Thoracic aorta (tissue), 2 donors: ENCODE measurements around the gene CERS1. TPM values are rescaled to one million over a fixed set of nuclear protein-coding genes. Genes with fewer than 3 reads are reported as not detected.

ENCODE experiments used
- ATAC-seq: fragments of 150-250 bp; one replicate; pipeline ENCODE4 v1.8.0; 2017; ENCODE audit warnings: low read depth; ENCODE audit not compliant: insufficient number of reproducible peaks, low FRiP score
- DNase-seq: peaks from one replicate; pipeline ENCODE4 v3.0.0-alpha.2; 2020; ENCODE audit warnings: low spot score
- H3K27ac ChIP-seq, 2 donors: fragments of 200-600 bp; sonication (generic); 1 replicate in 1 of 2; 2 replicates in 1 of 2; pipeline ENCODE4 v1.5.1; 2016; ENCODE audit warnings: mild to moderate bottlenecking in 2 of 2, moderate library complexity in 2 of 2
- H3K27me3 ChIP-seq: fragments of 200-600 bp; sonication (generic); replicated peaks from 2 replicates; pipeline ENCODE4 v1.6.0; 2016; ENCODE audit warnings: mild to moderate bottlenecking; ENCODE audit not compliant: insufficient read depth
- H3K36me3 ChIP-seq: fragments of 200-600 bp; sonication (generic); one replicate; pipeline ENCODE4 v1.5.1; 2016
- H3K4me1 ChIP-seq, 2 donors: fragments of 200-600 bp; sonication (generic); 1 replicate in 1 of 2; 2 replicates in 1 of 2; pipeline versions ENCODE4 v1.5.1 to v1.6.0; 2016; ENCODE audit warnings: low read depth in 2 of 2, mild to moderate bottlenecking in 1 of 2; ENCODE audit not compliant: control insufficient read depth in 1 of 2
- H3K4me3 ChIP-seq: fragments of 200-600 bp; sonication (generic); 2 replicates; pipeline ENCODE4 v1.5.1; 2016; ENCODE audit warnings: mild to moderate bottlenecking
- H3K9me3 ChIP-seq: fragments of 200-600 bp; sonication (generic); 2 replicates; pipeline ENCODE4 v1.5.1; 2016
- total RNA-seq, 2 donors: library from RNA; depleted of rRNA; stranded (reverse); fragments of >200 nt; gene quantifications; one replicate each; pipeline versions ENCODE4 v1.1.0 to v1.2.3, GENCODE V29; 2016
- TF ChIP-seq, protein P1 (sequence below): fragments of 200-600 bp; sonication (generic); IDR thresholded peaks from one replicate; pipeline ENCODE4 v1.5.1; 2019; ENCODE audit warnings: antibody characterized with exemption

The CERS1 gene
- total RNA-seq, 2 donors from 2014 or later, result 1.1 to 1.7 TPM

DNA sequence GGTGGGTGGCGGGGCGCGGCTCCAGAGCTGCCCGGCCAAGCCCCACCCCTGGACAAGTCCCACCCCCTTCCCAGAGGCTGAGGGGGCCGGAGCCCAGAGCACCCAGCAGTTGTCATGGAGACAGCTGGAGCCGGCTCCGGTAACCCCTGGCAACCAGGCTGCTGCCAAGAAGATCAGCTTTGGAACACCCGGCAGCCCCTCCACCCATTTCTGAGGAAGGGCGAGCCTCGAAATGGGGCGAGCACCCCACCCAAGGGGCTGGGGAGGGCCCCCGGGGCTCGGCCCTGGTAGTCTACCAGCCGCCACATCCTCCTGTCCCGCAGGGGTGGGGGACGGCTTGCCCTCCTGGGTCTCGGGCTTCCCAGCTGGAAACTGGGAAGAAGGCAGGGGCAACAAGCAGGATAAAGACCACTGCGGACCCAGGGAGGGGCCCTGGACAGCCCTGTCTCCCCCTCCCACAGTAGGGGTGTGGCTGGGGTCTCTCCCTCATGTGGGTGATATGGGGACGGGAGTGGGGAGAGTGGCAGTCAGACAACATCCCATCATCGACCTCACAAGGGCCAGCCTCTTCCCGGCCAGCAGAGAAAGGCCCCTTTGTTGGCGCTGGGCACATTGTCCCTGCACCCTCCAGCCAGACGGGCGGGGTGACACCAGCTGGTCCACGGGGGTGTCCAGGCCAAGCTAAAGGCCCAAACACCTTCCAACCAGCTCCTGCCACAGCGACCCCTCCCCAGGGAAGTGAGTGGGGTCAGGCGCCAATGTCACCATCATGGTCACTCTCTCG lies 1.5 kb downstream of the CERS1 start:
- Histone ChIP-seq H3K27ac (no peak overlapping the region), H3K4me1 (peaks cover 3 to 21% of the 10 kb centered on the region in 2 donors), H3K9me3 (no peaks in the 10 kb centered on the region), H3K36me3 (peaks cover 6% of the 10 kb centered on the region), H3K4me3 (no peak overlapping the region), H3K27me3 (no peaks in the 10 kb centered on the region)
- TF ChIP-seq, protein P1, sequence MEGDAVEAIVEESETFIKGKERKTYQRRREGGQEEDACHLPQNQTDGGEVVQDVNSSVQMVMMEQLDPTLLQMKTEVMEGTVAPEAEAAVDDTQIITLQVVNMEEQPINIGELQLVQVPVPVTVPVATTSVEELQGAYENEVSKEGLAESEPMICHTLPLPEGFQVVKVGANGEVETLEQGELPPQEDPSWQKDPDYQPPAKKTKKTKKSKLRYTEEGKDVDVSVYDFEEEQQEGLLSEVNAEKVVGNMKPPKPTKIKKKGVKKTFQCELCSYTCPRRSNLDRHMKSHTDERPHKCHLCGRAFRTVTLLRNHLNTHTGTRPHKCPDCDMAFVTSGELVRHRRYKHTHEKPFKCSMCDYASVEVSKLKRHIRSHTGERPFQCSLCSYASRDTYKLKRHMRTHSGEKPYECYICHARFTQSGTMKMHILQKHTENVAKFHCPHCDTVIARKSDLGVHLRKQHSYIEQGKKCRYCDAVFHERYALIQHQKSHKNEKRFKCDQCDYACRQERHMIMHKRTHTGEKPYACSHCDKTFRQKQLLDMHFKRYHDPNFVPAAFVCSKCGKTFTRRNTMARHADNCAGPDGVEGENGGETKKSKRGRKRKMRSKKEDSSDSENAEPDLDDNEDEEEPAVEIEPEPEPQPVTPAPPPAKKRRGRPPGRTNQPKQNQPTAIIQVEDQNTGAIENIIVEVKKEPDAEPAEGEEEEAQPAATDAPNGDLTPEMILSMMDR, result no peak
- DNase-seq (no peak), ATAC-seq (no peak)

DNA sequence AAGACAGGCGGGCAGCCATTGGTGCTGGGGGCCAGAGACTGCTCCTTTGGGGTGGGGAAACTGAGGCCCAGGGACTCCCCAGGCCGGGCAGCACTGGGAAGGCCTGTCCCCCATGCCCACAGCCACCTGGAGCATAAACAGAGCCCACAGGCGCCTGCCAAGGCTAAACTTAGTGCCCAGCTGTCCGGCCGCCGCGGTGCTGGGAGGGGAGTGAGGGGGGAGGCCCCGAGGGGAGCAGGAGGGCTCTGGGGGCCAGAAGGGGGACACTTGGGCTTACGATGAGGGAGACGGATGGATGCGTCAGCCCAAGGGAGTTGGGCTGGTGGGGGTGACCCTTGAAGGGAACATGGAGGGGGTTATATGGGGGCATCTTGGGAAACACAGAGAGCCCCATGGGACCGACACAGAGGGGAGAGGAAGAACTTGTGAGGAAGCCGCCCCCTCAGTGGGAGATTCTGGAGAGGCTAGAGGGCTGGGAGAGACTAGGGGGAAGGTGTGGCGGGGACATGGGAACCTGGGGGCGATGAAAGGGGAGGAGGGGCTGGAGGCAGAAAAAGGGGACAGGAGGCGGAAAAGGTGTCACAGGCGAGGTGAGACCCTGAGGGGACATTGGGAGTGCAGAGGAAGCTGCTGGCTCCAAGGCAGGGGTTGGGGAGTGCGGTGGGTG lies 2.2 kb downstream of the CERS1 start:
- Histone ChIP-seq H3K9me3 (no peaks in the 10 kb centered on the region), H3K36me3 (no peaks in the 10 kb centered on the region), H3K27me3 (no peaks in the 10 kb centered on the region), H3K4me3 (no peak overlapping the region), H3K27ac (no peak overlapping the region), H3K4me1 (peaks cover 3 to 21% of the 10 kb centered on the region in 2 donors)
- ATAC-seq (no peak), DNase-seq (no peak)
- TF ChIP-seq, protein P1, result no peak

DNA sequence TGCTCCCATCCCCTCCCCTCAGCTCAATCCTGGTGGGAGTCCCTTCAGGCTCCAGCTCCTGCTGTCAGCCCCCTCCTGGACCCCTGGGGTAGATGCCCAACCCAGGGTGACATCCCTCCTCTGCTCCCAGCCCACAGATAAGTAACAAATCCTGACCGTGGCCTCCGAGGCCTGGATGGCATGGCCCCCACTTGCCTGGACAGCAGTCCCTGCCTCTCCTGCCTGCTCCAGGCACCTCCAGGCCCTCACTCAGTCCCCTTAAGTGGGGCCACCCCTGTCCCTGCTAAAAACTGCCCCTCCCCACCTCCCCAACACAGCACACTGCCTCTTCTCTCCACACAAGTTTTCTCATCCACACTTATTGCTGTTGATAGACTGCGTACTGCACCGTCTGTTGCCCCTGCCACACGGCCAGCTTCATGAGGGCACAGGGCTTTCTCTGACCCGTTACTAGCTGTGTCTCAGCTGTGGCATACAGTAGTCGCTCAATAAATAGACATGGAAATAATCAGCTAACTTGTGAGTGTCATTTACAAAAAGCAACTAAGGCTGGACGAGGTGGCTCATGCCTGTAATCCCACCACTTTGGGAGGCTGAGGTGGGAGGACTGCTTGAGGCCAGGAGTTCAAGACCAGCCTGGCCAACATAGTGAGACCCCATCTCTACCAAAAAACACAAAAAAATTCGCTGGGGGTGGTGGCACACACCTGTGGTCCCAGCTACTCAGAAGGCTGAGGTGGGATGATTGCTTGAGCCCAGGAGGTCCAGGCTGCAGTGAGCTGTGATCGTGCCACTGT lies 5.8 kb downstream of the CERS1 start:
- DNase-seq, result no peak
- H3K27ac ChIP-seq, result no peak overlapping the region
- H3K36me3 ChIP-seq, result no peaks in the 10 kb centered on the region
- TF ChIP-seq, protein P1, result no peak
- ATAC-seq, result no peak
- H3K9me3 ChIP-seq, result no peaks in the 10 kb centered on the region
- H3K27me3 ChIP-seq, result no peaks in the 10 kb centered on the region
- H3K4me3 ChIP-seq, result no peak overlapping the region
- H3K4me1 ChIP-seq, result peaks cover 0 to 9% of the 10 kb centered on the region in 2 donors

DNA sequence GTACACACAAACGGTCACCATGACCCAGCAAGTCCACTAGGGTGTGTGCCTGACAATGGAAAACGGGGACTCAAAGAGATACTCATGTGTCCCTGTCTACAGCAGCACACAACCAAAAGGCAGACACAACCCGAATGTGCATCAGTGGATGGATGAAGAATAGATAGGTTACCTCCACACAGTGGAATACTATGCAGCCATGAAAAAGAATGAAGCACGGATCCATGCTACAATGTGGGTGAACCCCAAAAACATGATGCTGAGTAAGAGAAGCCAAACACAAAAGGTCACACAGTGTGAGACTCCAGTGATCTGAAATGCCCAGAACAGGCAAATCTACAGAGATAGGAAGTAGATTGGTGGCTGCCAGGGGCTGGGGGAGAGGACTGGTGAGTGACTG lies 9.0 kb downstream of the CERS1 start:
- DNase-seq (no peak), ATAC-seq (no peak)
- TF ChIP-seq, protein P1, result no peak
- Histone ChIP-seq H3K36me3 (no peaks in the 10 kb centered on the region), H3K27me3 (no peaks in the 10 kb centered on the region), H3K4me3 (no peak overlapping the region), H3K9me3 (no peaks in the 10 kb centered on the region), H3K4me1 (no peaks in the 10 kb centered on the region), H3K27ac (no peak overlapping the region)
